ENCODE data around the gene TANGO2. TPM values are rescaled to one million over a fixed set of nuclear protein-coding genes. Genes with fewer than 3 reads are reported as not detected.
A peak's percentile ranks its signal among the peaks of the same experiment; 100 is the strongest.

The TANGO2 gene
- total and polyA plus RNA-seq, 9 of the 15 experiments (the other 6 are each of a cell fraction or from before 2014, with no cell fraction given) = 15.5 to 94.9 (median 70.1) TPM

GRCh38 chr22:20034143-20034542 is 13.2 kb downstream of the TANGO2 start (continued):
- no peak for TF ChIP-seq ZNF197 (CRISPR knock-in tag; IDR thresholded peaks at IDR 0.05; ENCODE audit: low read depth)
- TF ChIP-seq ZNF717 (CRISPR knock-in tag; IDR thresholded peaks at IDR 0.05) = no peak
- no peak for TF ChIP-seq ILK (tag; IDR thresholded peaks at IDR 0.05; ENCODE audit: borderline replicate concordance, low read depth)
- TF ChIP-seq KLF16 (IDR thresholded peaks at IDR 0.05) = no peak
- TF ChIP-seq MTF1 (CRISPR knock-in tag; IDR thresholded peaks at IDR 0.05; ENCODE audit: borderline replicate concordance) = 0 out of 2 replicates have a peak, but pooled peaks have one; percentile 69
- peak; percentile 28 for TF ChIP-seq ZNF280A (IDR thresholded peaks at IDR 0.05; ENCODE audit: low read depth, partially characterized antibody)
- TF ChIP-seq HDAC6 (IDR thresholded peaks at IDR 0.05; ENCODE audit: low read depth, low read length) = no peak
- TF ChIP-seq ZNF551 (CRISPR knock-in tag; IDR thresholded peaks at IDR 0.05) = no peak
- 0 out of 2 replicates have a peak, but pooled peaks have one; percentile 48 for TF ChIP-seq THAP12 (CRISPR knock-in tag; IDR thresholded peaks at IDR 0.05)
- TF ChIP-seq GATA2 (CRISPR knock-in tag; IDR thresholded peaks at IDR 0.05) = no peak
- TF ChIP-seq ZBTB17 (CRISPR knock-in tag; IDR thresholded peaks at IDR 0.05) = no peak
- peak; percentile 80; the same call in 1 of the 2 replicates for TF ChIP-seq TCF15 (CRISPR knock-in tag; IDR thresholded peaks at IDR 0.05)
- TF ChIP-seq SP2 (IDR thresholded peaks at IDR 0.05; ENCODE audit: extremely low read depth, low read depth, low read length, poor library complexity, severe bottlenecking) = no peak
- peak; percentile 76; the same call in 1 of the 2 replicates for TF ChIP-seq ZNF408 (CRISPR knock-in tag; IDR thresholded peaks at IDR 0.05; ENCODE audit: low read depth)

Data from K562 (cell line).